GM12873 (cell line): ENCODE results near the gene USP31.

Source experiments
- CTCF ChIP-seq: IDR thresholded peaks from 2 replicates; pipeline ENCODE4 v1.5.1; 2012; ENCODE audit warnings: low read depth, mild to moderate bottlenecking, moderate library complexity, low read length, control low read depth; ENCODE audit not compliant: insufficient read depth; ENCODE audit errors: missing control alignments

The USP31 gene

GRCh38 chr16:23064639-23065038, 84.6 kb downstream of the USP31 start:
- no peak for TF ChIP-seq CTCF

- TF ChIP-seq CTCF, result no peak
Observed at GRCh38 chr16:23062524-23062923, 86.7 kb downstream of the USP31 start.

GRCh38 chr16:23061669-23062068, 87.6 kb downstream of the USP31 start:
- TF ChIP-seq CTCF, result no peak

- peak; percentile 82 for TF ChIP-seq CTCF
Observed at GRCh38 chr16:23060458-23061320, 88.6 kb downstream of the USP31 start.

- TF ChIP-seq CTCF, result no peak
Observed at GRCh38 chr16:23059433-23059832, 89.8 kb downstream of the USP31 start.

GRCh38 chr16:23058576-23058975, 90.7 kb downstream of the USP31 start:
- TF ChIP-seq CTCF, result no peak

GRCh38 chr16:23057013-23057596, 92.1 kb downstream of the USP31 start:
- no peak for TF ChIP-seq CTCF
